Measurements from ENCODE around the gene HPD.
"Not testable (repeated sequence)": the region's sequence is repeated elsewhere in the genome, so short reads cannot be mapped to it uniquely, and the experiment has no call there.

Gene HPD

GRCh38 chr12:121796855-121797751, 61.6 kb downstream of the HPD start:
- DNase-seq = peak; percentile 60 to 81

GRCh38 chr12:121795034-121795968, 63.4 kb downstream of the HPD start:
- DNase-seq = peak; percentile 44 to 78

DNA sequence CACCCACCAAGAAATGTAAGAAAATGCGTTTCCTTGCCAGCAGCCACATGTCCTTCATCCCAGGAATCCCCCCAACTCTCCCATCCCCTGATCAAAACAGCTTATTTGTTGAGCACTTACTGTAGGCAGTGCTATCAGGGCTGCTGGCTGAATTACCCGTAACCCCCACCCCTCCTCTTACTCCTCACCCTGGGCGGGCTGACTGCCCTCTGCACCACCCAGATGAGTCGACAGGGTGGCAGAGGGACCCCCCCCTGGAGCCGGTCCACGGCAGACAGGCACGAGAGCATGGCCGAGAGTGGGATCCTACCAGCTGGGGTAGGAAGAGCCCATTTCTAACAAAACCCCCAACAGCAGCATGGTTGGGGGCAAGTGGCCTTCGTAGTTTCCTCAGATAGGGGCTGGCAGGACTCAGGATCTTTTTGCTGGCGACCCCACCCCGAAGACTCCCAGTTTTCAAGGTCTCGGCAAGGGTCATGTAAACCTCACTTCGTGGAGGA, 64.1 kb downstream of the HPD start:
- DNase-seq = no peak

GRCh38 chr12:121793838-121794533, 64.7 kb downstream of the HPD start:
- DNase-seq = peak; percentile 77 to 84

GRCh38 chr12:121793440-121793837, 65.2 kb downstream of the HPD start, which contains the start of gene RHOF:
TSS of gene RHOF (minus strand) at chr12:121793688. CDS start at chr12:121793633, 55 bp downstream.
- DNase-seq = no peak

DNA sequence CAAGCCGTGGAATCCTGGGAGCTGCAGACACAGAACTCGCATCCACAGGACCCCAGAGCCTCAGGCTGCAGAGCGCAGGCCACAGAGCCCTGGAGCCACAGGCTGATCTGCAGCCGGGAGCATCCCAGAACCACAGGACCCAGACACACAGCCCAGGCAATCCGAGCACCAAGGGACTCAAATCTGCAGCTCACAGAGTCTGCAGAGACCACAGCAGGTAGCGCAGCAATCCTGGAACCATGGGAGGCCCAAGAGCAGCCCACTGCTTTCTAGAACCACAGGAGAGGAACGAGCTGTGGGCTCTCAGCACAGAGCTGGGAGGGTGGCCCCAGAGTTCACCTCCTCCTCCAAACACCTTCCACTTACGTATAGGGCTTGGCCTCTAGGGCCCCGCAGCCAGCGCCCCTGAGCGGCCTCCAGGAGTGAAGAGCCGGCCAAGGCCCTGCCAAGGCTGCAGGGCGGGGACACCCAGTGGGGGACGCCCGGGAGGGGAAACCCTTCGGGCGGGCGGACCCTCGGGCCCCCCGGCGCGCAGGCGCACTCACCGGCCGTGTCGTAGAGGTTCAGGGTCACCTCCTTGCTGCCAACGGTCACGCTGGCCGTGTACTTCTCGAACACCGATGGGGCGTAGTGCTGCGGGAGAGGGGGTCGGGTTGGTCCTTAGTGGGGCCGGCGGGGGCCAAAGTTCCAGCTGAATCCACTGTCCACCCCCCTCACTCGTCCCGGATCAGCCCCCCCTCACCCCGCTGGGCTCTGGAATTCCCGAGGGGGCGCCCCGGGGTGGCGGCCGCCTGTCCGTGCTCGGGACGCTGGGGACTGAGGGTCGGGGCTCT, 65.8 kb downstream of the HPD start:
- no peak for DNase-seq

DNA sequence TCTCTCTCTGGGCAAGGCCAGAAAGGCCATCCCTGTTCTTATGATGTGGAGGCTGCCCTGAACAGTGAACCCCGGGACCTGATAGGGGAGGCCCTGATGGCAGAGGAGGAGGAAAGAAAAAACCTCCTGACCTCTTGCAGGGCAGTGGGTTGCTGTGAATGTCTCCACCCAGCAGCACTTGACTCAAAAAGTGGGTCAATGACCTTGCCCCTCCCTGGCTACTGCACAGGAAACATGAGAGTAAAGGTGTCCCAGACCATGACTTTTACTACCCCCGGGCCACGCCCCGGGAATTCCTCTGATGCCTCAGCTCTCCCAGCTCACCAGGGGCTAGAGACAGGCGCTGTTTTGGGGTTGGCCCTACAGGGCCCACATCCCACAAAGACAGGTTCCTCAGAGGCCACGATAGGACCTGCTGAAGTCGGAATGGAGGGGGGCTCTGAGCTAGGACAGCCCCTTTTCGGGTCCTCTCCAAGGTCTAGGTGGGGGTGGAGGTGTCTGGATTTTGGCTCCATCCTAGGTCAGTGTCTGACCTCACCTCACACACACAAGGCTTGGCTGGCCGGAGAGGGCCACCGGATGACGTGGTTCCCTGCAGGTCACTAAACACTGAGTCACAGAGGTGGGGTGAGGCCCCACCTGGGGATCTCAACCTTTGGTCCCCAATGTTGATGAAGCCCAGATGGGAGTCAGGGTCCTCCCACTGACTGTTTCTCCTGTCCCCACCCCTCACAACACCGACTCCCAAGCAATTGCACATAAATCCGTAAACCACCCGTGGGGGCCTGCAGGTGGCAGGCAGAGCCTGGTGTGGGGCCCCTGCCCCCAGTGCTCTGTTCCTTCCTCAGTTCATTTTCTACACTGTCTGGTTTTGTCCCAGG, 66.7 kb downstream of the HPD start:
- no peak for DNase-seq

DNA sequence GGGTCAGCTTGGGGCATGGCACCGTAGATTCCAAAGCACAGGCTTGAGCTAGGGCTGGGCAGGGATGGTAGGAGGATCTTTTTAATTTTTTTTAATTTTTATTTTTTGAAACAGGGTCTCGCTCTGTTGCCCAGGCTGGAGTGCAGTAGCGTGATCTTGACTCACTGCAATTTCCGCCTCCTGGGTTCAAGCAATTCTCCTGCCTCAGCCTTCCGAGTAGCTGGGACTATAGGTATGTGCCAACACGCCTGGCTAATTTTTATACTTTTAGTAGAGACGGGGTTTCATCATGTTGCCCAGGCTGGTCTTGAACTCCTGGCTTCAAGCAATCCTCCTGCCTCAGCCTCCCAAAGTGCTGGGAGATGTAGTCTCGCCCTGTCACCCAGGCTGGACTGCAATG, 67.9 kb downstream of the HPD start:
- not testable (repeated sequence) for DNase-seq

- DNase-seq = peak in 1 of 2 donors; percentile 29
These were observed 68.6 kb downstream of the HPD start for GRCh38 chr12:121789800-121790728.

Data from hippocampal formation (tissue), 2 donors.